ENCODE results near the gene MYL11.

Gene MYL11

DNA sequence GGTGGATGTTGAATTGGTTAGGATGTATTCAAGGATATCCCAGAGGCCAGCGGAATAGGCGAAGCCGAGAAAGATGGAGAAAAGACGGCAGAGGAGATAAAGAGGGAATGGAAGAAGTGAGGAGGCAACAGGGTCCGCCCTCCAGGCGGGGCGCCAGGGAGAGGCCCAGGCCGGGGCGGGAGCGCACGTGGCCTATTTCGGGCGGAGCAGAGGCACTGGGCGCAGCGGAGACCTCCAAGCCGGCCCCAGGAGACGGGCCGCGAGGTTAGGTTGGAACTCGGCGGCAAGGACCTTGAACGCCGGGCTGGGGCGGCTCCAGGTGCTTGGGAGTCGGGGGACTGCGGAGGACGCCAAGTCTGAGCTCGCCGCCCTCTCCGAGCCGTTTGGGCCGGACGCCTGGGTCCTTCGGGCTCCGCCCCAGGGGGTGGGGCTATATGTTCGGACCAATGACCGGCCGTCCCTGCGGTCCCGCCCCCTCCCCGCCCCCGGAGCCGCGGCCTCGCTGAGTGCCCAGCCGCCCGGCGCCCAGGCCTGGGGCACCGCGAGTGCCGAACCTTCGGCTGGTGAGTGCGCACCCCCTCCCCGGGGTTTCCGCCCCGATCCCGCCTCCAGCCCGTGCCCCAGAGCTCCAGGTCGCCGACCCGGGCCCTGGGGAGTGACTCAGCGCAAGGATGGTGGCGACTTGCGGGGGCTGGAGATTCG lies 32.7 kb downstream of the MYL11 start, which contains the start of gene ZNF771:
Gene ZNF771, plus strand, starts transcription at position 505 of the 702 bp plus-strand sequence. CDS start 448 bp downstream, outside the sequence.
- TF ChIP-seq, protein P1, sequence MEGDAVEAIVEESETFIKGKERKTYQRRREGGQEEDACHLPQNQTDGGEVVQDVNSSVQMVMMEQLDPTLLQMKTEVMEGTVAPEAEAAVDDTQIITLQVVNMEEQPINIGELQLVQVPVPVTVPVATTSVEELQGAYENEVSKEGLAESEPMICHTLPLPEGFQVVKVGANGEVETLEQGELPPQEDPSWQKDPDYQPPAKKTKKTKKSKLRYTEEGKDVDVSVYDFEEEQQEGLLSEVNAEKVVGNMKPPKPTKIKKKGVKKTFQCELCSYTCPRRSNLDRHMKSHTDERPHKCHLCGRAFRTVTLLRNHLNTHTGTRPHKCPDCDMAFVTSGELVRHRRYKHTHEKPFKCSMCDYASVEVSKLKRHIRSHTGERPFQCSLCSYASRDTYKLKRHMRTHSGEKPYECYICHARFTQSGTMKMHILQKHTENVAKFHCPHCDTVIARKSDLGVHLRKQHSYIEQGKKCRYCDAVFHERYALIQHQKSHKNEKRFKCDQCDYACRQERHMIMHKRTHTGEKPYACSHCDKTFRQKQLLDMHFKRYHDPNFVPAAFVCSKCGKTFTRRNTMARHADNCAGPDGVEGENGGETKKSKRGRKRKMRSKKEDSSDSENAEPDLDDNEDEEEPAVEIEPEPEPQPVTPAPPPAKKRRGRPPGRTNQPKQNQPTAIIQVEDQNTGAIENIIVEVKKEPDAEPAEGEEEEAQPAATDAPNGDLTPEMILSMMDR (conservative IDR thresholded peaks at IDR 0.05): no peak
- peak within 1 kb of the TSS; percentile 69 for H3K27ac ChIP-seq

DNA sequence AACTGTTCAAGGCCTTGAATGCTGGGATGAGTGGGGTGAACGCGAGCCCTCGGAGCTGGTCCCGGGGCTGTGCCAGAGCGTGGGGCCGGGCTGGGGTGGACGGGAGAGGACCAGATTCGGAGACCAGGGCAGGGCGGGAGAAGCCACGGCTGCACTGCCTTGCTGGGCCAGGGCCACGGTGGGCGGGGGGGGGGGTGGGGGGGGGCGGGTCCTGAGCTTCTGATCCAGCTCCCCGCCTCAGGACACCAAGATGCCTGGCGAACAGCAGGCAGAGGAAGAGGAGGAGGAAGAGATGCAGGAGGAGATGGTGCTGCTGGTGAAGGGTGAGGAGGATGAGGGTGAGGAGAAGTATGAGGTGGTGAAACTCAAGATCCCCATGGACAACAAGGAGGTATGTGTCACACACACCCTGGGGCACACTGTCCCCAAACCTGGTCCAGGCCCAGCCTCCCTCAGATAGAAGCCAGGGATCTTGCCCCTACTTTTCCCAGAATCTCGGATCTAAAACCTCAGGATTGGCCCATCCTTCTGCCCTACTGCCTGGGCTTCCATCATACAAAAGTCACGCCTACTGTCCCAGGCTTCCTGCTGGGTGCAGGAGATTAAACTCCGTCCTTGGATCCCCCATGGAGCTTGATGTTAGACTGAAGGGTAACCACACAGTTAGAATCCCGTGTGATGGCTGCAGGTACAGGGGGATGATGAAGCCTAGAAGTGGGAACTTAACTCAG lies 33.4 kb downstream of the MYL11 start:
- peak overlapping the region; percentile 69 for H3K27ac ChIP-seq
- TF ChIP-seq, protein P1 (conservative IDR thresholded peaks at IDR 0.05): no peak

- TF ChIP-seq, protein P1 (conservative IDR thresholded peaks at IDR 0.05): peak; percentile 85
- peak overlapping the region; percentile 16; the same call in 1 of the 2 replicates for H3K27ac ChIP-seq
These were observed 34.8 kb downstream of the MYL11 start for GRCh38 chr16:30409125-30410060.

DNA sequence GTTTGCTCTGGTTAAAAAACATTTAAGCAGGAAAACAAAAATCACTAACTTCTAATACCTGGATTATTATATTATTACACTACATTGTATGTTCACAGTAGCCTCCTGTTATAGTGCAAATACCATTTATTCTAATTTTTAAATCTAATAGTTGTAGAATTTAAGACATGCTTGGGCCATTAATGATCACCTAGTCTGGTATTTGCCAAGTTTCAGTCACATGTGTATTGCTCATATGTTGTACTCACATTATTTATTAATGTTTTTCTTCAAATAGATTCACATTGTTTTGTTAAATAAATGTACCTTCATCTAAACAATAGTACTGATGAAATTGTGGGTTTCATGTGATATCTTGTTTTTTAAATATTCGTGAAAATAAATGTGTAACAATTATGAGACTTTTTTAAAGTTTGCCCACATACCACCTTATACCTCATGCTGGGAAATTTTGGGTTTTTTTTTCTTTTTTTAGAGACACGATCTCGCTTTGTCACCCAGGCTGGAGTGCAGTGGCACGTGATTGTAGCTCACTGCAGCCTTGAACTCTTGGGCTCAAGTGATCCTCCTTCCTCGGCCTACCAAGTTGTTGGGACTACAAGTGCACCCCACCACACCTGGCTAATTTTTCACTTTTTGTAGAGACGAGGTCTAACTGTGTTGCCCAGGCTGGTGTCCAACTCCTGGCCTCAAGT lies 38.7 kb downstream of the MYL11 start:
- TF ChIP-seq, protein P1 (conservative IDR thresholded peaks at IDR 0.05): no peak
- H3K27ac ChIP-seq: no peak overlapping the region

GRCh38 chr16:30414159-30414558 lies 39.6 kb downstream of the MYL11 start:
- H3K27ac ChIP-seq: no peak overlapping the region
- TF ChIP-seq, protein P1 (conservative IDR thresholded peaks at IDR 0.05): no peak

DNA sequence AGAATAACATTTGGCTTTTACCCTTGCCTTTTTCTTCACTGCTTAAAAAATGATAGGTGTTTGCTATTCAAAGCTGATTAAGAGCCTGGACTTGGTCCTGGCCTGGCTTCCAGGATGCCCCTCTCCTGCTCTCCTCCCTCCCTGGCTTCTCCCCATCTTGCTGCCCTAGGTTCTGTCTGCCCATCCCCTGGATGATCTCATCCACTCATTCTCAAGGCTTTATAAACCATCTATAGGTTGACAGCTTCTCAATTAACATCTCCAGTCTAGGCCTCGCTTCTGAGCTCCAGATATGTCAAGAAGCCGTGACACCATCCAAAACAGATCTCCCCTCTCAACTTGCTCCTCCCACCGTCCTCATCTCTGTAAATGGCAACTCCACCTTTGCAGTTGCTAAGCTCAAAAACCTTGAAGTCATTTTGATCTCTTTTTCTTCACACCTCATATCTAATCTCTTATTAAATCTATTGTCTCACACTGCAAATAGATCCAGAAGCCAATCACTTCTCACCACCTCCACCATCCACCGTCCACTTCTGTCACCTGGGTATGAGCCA lies 41.5 kb downstream of the MYL11 start:
- H3K27ac ChIP-seq: no peak overlapping the region
- TF ChIP-seq, protein P1 (conservative IDR thresholded peaks at IDR 0.05): no peak

All from VCaP (cell line).